Lung (tissue), 12 donors: Measurements from ENCODE around the gene WBP2NL. TPM values are rescaled to one million over a fixed set of nuclear protein-coding genes. Genes with fewer than 3 reads are reported as not detected.

ENCODE experiments used
- ATAC-seq: fragments of 200-7000 bp; cut with Tn5 transposase; one replicate; pipeline ENCODE4 v1.9.1; 2020; ENCODE audit warnings: moderate number of reproducible peaks; ENCODE audit not compliant: insufficient read depth, low FRiP score
- DNase-seq, 3 donors: peaks; one replicate each; pipeline ENCODE4 v3.0.0-alpha.2; 2013 to 2017
- H3K27ac ChIP-seq, 2 donors: one replicate each; pipeline ENCODE4 v1.5.1; 2013; ENCODE audit warnings: mild to moderate bottlenecking in 2 of 2, moderate library complexity in 2 of 2, control low read depth in 1 of 2, inconsistent platforms in 1 of 2, low read depth in 1 of 2, low read length in 1 of 2
- H3K27me3 ChIP-seq, 3 donors: one replicate each; pipeline ENCODE4 v1.5.1; 2013; ENCODE audit warnings: low read length in 2 of 3; ENCODE audit not compliant: control insufficient read depth in 3 of 3, insufficient read depth in 3 of 3
- H3K36me3 ChIP-seq, 4 donors: one replicate each; pipeline ENCODE4 v1.5.1; 2013; ENCODE audit warnings: low read length in 4 of 4, mild to moderate bottlenecking in 1 of 4, moderate library complexity in 1 of 4; ENCODE audit not compliant: control insufficient read depth in 4 of 4, insufficient read depth in 4 of 4
- H3K4me1 ChIP-seq, 5 donors: one replicate each; pipeline ENCODE4 v1.5.1; 2013; ENCODE audit warnings: low read length in 5 of 5, mild to moderate bottlenecking in 2 of 5, moderate library complexity in 1 of 5; ENCODE audit not compliant: control insufficient read depth in 5 of 5, insufficient read depth in 5 of 5
- H3K4me3 ChIP-seq: one replicate; pipeline ENCODE4 v1.5.1; 2013; ENCODE audit warnings: mild to moderate bottlenecking, control low read depth, moderate library complexity
- H3K9ac ChIP-seq, 2 donors: one replicate each; pipeline ENCODE4 v1.5.1; 2013; ENCODE audit warnings: low read length in 2 of 2, control low read depth in 1 of 2; ENCODE audit not compliant: insufficient read depth in 1 of 2
- H3K9me3 ChIP-seq, 4 donors: one replicate each; pipeline ENCODE4 v1.5.1; 2013; ENCODE audit warnings: low read length in 3 of 4, mild to moderate bottlenecking in 1 of 4, moderate library complexity in 1 of 4; ENCODE audit not compliant: control insufficient read depth in 4 of 4, insufficient read depth in 3 of 4
- CTCF ChIP-seq: IDR thresholded peaks from 2 replicates; pipeline ENCODE4 v1.5.1; 2012; ENCODE audit warnings: mild to moderate bottlenecking; ENCODE audit errors: control extremely low read depth, extremely low read depth
- WGBS, 2 donors: extraction: QIAGEN DNeasy Blood & Tissue Kit; methylation state at CpG; one replicate each; pipeline ENCODE4 v1.1.7; 2013; 5-methylcytosine and 5-hydroxymethylcytosine counted together
- polyA plus RNA-seq, 2 donors: library from polyadenylated mRNA; stranded (reverse); fragments of 200-250 nt; gene quantifications; one replicate each; pipeline ENCODE4 v1.2.1, GENCODE V29; 2013
- total RNA-seq, 2 donors: library from RNA; depleted of rRNA in 1 of 2; stranded (reverse); fragments of >200 nt in 1 of 2; gene quantifications; one replicate each; pipeline ENCODE4 v1.2.1, GENCODE V29; 2014 to 2021
- donor health status: control.
- donor health status: control.
- donor health status: Bipolar disorder and iron deficiency.
- donor health status: healthy.
- donor health status: DM: yes; HTN: yes; CAD: no.

Gene WBP2NL
- total and polyA plus RNA-seq, 4 donors: 0.42 to 4.9 (median 1.3) TPM

- TF ChIP-seq CTCF: no peak
- Histone ChIP-seq H3K27me3 (no peaks in the 10 kb centered on the region), H3K36me3 (no peaks in the 10 kb centered on the region), H3K9ac (no peak overlapping the region), H3K4me1 (peaks cover 0 to 10% (median 2%) of the 10 kb centered on the region in 5 donors), H3K27ac (peak overlapping the region in 1 of 2 donors; percentile 20), H3K4me3 (no peak overlapping the region), H3K9me3 (no peaks in the 10 kb centered on the region)
- DNase-seq: peak in 2 of 3 donors; percentile 52 to 68
- 59 to 66% methylated on average over 9 of the region's 9 CpGs for WGBS, 2 donors
- no peak for ATAC-seq
These were observed 35.0 kb upstream of the WBP2NL start for GRCh38 chr22:41963453-41964111.

GRCh38 chr22:41964112-41964491, 34.5 kb upstream of the WBP2NL start:
- peak overlapping the region in 1 of 2 donors; percentile 48 for H3K27ac ChIP-seq
- peak overlapping the region; percentile 12 for H3K4me3 ChIP-seq
- no peaks in the 10 kb centered on the region for H3K36me3 ChIP-seq
- no peak for TF ChIP-seq CTCF
- peaks cover 0 to 10% (median 2%) of the 10 kb centered on the region in 5 donors for H3K4me1 ChIP-seq
- H3K9ac ChIP-seq: no peak overlapping the region
- DNase-seq: no peak
- 73 to 76% methylated on average over 5 of the region's 5 CpGs for WGBS, 2 donors
- H3K27me3 ChIP-seq: no peaks in the 10 kb centered on the region
- H3K9me3 ChIP-seq: no peaks in the 10 kb centered on the region
- no peak for ATAC-seq

GRCh38 chr22:41966225-41966606, 32.4 kb upstream of the WBP2NL start:
- 96 to 100% methylated on average over 2 of the region's 2 CpGs for WGBS, 2 donors
- ATAC-seq (no peak), DNase-seq (no peak)
- no peak for TF ChIP-seq CTCF
- Histone ChIP-seq H3K9me3 (no peaks in the 10 kb centered on the region), H3K4me1 (peaks cover 0 to 10% (median 2%) of the 10 kb centered on the region in 5 donors), H3K36me3 (no peaks in the 10 kb centered on the region), H3K27ac (no peak overlapping the region), H3K4me3 (no peak overlapping the region), H3K9ac (no peak overlapping the region), H3K27me3 (no peaks in the 10 kb centered on the region)
